ENCODE measurements around the gene MMP1.

GRCh38 chr11:102810950-102811660 lies 13.1 kb upstream of the MMP1 start:
- TF ChIP-seq, protein P1, sequence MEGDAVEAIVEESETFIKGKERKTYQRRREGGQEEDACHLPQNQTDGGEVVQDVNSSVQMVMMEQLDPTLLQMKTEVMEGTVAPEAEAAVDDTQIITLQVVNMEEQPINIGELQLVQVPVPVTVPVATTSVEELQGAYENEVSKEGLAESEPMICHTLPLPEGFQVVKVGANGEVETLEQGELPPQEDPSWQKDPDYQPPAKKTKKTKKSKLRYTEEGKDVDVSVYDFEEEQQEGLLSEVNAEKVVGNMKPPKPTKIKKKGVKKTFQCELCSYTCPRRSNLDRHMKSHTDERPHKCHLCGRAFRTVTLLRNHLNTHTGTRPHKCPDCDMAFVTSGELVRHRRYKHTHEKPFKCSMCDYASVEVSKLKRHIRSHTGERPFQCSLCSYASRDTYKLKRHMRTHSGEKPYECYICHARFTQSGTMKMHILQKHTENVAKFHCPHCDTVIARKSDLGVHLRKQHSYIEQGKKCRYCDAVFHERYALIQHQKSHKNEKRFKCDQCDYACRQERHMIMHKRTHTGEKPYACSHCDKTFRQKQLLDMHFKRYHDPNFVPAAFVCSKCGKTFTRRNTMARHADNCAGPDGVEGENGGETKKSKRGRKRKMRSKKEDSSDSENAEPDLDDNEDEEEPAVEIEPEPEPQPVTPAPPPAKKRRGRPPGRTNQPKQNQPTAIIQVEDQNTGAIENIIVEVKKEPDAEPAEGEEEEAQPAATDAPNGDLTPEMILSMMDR (CRISPR knock-in tag; IDR thresholded peaks at IDR 0.05) = peak; percentile 51
- TF ChIP-seq CREM (IDR thresholded peaks at IDR 0.05) (no peak), CREM (CRISPR knock-in tag; IDR thresholded peaks at IDR 0.05) (no peak), HNRNPLL (IDR thresholded peaks at IDR 0.05; ENCODE audit: low read depth, low read length, poor library complexity, severe bottlenecking) (no peak), SOX13 (IDR thresholded peaks at IDR 0.05) (no peak), SOX13 (CRISPR knock-in tag; conservative IDR thresholded peaks at IDR 0.05 in 1 of 2, IDR thresholded peaks at IDR 0.05 in 1 of 2) (no peak), SMC3 (IDR thresholded peaks at IDR 0.05; ENCODE audit: low read length) (peak; percentile 35; the same call in 1 of the 2 replicates), MAFK (conservative IDR thresholded peaks at IDR 0.05 in 1 of 2, IDR thresholded peaks at IDR 0.05 in 1 of 2; ENCODE audit: low read length in 2 of 2) (no peak)
- TF ChIP-seq, protein P2, sequence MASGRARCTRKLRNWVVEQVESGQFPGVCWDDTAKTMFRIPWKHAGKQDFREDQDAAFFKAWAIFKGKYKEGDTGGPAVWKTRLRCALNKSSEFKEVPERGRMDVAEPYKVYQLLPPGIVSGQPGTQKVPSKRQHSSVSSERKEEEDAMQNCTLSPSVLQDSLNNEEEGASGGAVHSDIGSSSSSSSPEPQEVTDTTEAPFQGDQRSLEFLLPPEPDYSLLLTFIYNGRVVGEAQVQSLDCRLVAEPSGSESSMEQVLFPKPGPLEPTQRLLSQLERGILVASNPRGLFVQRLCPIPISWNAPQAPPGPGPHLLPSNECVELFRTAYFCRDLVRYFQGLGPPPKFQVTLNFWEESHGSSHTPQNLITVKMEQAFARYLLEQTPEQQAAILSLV (CRISPR knock-in tag; IDR thresholded peaks at IDR 0.05; ENCODE audit: borderline replicate concordance) = no peak
- TF ChIP-seq, protein P3, sequence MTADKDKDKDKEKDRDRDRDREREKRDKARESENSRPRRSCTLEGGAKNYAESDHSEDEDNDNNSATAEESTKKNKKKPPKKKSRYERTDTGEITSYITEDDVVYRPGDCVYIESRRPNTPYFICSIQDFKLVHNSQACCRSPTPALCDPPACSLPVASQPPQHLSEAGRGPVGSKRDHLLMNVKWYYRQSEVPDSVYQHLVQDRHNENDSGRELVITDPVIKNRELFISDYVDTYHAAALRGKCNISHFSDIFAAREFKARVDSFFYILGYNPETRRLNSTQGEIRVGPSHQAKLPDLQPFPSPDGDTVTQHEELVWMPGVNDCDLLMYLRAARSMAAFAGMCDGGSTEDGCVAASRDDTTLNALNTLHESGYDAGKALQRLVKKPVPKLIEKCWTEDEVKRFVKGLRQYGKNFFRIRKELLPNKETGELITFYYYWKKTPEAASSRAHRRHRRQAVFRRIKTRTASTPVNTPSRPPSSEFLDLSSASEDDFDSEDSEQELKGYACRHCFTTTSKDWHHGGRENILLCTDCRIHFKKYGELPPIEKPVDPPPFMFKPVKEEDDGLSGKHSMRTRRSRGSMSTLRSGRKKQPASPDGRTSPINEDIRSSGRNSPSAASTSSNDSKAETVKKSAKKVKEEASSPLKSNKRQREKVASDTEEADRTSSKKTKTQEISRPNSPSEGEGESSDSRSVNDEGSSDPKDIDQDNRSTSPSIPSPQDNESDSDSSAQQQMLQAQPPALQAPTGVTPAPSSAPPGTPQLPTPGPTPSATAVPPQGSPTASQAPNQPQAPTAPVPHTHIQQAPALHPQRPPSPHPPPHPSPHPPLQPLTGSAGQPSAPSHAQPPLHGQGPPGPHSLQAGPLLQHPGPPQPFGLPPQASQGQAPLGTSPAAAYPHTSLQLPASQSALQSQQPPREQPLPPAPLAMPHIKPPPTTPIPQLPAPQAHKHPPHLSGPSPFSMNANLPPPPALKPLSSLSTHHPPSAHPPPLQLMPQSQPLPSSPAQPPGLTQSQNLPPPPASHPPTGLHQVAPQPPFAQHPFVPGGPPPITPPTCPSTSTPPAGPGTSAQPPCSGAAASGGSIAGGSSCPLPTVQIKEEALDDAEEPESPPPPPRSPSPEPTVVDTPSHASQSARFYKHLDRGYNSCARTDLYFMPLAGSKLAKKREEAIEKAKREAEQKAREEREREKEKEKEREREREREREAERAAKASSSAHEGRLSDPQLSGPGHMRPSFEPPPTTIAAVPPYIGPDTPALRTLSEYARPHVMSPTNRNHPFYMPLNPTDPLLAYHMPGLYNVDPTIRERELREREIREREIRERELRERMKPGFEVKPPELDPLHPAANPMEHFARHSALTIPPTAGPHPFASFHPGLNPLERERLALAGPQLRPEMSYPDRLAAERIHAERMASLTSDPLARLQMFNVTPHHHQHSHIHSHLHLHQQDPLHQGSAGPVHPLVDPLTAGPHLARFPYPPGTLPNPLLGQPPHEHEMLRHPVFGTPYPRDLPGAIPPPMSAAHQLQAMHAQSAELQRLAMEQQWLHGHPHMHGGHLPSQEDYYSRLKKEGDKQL (CRISPR knock-in tag; IDR thresholded peaks at IDR 0.05; ENCODE audit: low read depth) = no peak
- TF ChIP-seq, protein P4, sequence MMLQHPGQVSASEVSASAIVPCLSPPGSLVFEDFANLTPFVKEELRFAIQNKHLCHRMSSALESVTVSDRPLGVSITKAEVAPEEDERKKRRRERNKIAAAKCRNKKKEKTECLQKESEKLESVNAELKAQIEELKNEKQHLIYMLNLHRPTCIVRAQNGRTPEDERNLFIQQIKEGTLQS (CRISPR knock-in tag; IDR thresholded peaks at IDR 0.05) = no peak

Measured in HepG2 (cell line).